Nephron progenitor cell (in vitro differentiated cells): Measurements from ENCODE around the gene CST6.
"Not testable (repeated sequence)": the region's sequence is repeated elsewhere in the genome, so short reads cannot be mapped to it uniquely, and the experiment has no call there.

Experiments
- DNase-seq: peaks from one replicate; pipeline ENCODE4 v3.0.0; 2021
- H3K27ac Mint-ChIP-seq: 2 replicates; pipeline ENCODE4 v1.8.0; 2021; ENCODE audit warnings: mild to moderate bottlenecking, moderate library complexity, mixed read lengths
- H3K27me3 Mint-ChIP-seq: 2 replicates; pipeline ENCODE4 v1.8.0; 2021; ENCODE audit warnings: mild to moderate bottlenecking, low read depth, mixed read lengths; ENCODE audit not compliant: poor library complexity
- H3K36me3 Mint-ChIP-seq: 2 replicates; pipeline ENCODE4 v1.8.0; 2021; ENCODE audit warnings: low read depth, mixed read lengths
- H3K4me1 Mint-ChIP-seq: 2 replicates; pipeline ENCODE4 v1.8.0; 2021; ENCODE audit warnings: mixed read lengths
- H3K4me3 Mint-ChIP-seq: 2 replicates; pipeline ENCODE4 v1.8.0; 2021; ENCODE audit warnings: mild to moderate bottlenecking, moderate library complexity, mixed read lengths
- H3K9me3 Mint-ChIP-seq: 2 replicates; pipeline ENCODE4 v1.8.0; 2021; ENCODE audit warnings: mild to moderate bottlenecking, moderate library complexity, mixed read lengths
- TF ChIP-seq, protein P1 (sequence below): fragments of 200-600 bp; sonication (generic); IDR thresholded peaks from 2 replicates; pipeline ENCODE4 v1.5.0; 2021; ENCODE audit warnings: antibody characterized with exemption

Gene CST6

DNA sequence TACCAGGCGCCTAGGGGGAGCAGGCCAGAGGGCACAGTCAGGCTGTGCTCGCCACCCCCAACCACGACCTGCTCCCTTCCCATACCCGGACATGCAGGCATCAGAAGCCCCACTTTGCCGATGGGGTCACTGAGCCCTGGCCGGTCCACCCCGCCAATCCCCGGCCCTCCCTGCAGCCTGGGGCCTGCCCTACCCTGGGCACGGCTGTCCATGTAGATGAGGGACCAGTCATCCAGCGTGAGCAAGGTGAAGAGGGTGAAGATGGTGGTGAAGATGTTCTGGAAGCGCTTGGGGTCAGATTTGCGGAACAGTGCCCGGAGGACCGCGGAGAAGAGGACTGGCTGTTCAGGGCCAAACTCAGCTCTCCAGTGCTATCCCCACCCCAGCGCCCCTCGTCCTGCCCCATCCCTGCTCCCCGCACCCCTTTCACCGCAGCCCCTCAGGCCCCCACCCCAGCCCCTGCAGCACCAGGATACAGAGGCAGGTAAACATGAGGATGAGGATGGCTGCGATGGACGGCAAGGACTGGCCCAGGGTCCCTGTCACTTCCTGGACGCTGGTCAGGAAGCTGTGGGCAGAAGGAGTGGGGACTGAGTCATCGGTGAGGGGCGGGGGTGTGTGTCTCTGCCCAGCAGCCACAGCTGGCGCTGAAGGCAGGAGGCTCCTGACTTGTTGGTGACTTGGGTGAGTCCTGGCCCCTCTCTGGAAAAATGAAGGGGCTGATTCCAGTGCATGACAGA lies 9.0 kb downstream of the CST6 start:
- TF ChIP-seq, protein P1, sequence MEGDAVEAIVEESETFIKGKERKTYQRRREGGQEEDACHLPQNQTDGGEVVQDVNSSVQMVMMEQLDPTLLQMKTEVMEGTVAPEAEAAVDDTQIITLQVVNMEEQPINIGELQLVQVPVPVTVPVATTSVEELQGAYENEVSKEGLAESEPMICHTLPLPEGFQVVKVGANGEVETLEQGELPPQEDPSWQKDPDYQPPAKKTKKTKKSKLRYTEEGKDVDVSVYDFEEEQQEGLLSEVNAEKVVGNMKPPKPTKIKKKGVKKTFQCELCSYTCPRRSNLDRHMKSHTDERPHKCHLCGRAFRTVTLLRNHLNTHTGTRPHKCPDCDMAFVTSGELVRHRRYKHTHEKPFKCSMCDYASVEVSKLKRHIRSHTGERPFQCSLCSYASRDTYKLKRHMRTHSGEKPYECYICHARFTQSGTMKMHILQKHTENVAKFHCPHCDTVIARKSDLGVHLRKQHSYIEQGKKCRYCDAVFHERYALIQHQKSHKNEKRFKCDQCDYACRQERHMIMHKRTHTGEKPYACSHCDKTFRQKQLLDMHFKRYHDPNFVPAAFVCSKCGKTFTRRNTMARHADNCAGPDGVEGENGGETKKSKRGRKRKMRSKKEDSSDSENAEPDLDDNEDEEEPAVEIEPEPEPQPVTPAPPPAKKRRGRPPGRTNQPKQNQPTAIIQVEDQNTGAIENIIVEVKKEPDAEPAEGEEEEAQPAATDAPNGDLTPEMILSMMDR = no peak
- Mint-ChIP-seq H3K36me3 (no peaks in the 10 kb centered on the region), H3K4me1 (no peaks in the 10 kb centered on the region), H3K27ac (no peak overlapping the region), H3K4me3 (no peak overlapping the region), H3K27me3 (peaks cover 39% of the 10 kb centered on the region), H3K9me3 (no peaks in the 10 kb centered on the region)
- no peak for DNase-seq

DNA sequence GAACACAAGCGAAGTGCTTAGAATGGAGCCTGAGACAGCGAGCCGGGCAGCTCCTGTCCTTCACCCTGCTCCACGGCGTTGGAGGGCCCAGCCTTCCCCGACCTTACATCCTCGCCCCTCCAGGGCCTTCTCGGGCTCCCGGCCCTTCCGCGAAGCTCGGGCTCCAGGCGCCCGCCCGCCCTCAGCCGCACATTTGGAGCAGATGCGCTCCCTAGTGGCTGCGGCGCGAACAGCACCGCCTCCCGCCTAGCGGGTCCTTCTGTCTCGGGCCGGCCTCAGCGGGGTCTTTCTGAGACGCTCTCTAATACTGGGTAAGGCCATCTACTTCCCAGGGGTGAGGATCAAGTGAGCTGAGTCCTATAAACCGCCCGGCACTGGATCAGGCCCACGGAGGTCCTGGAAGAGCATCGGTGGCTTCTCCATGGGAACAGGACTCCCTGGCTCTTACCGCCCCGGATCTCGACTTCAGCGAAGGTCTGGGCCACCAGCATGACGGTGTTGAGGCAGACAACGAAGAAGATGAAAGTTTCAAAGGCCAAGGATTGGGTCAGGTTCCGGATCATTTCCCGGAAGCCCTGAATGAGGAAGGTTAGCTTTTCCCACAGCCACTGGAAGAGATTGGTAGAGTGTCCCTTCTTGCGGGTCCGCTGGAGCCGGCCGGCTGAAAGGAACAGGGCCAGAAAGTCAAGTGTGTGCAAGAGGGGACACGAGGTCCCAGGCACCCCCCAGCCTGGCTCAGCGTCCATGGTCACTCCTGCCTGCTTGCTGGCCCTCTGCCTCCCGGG lies 10.8 kb downstream of the CST6 start:
- no peak overlapping the region for H3K4me3 Mint-ChIP-seq
- TF ChIP-seq, protein P1 = peak; percentile 97
- no peaks in the 10 kb centered on the region for H3K9me3 Mint-ChIP-seq
- peaks cover 49% of the 10 kb centered on the region for H3K27me3 Mint-ChIP-seq
- H3K4me1 Mint-ChIP-seq = no peaks in the 10 kb centered on the region
- no peaks in the 10 kb centered on the region for H3K36me3 Mint-ChIP-seq
- H3K27ac Mint-ChIP-seq = no peak overlapping the region
- peak; percentile 94 for DNase-seq

DNA sequence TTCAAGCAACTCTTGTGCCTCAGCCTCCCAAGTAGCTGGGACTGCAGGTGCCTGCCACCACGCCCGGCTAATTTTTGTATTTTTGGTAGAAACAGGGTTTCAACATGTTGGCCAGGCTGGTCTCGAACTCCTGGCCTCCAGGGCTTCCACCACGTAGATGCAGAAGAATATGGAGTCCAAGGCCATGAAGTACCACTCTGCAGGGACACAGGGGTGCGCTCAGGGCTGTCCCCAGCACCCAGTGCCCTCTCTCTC lies 11.3 kb downstream of the CST6 start:
- DNase-seq, H3K9me3 Mint-ChIP-seq, H3K36me3 Mint-ChIP-seq, H3K4me3 Mint-ChIP-seq, H3K4me1 Mint-ChIP-seq, H3K27ac Mint-ChIP-seq: not testable (repeated sequence)
- H3K27me3 Mint-ChIP-seq = peaks cover 51% of the 10 kb centered on the region

DNA sequence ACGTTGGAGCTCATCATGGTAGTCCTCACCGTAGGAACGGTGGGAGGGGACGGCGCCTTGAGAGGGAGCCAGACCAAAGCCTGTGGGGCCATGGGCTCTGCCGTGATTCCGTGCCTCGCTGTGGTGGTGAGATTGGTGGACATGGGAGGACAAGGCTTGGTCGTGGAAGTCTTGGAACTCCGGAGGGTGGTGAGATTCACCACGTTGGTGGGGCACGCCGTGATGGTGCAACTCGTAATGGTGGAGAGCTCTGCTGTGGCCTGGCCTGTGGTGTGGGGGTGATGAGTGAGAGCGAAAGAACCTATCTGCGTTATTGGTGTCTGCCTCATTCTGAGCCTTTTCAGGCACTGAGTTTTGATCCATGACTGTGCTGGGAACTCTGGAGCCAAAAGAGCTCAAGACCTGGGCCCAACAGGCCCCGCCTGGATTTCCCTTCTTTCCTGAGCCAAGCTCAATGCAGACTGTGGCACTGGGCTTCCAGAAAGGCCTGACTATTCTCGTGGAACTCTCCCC lies 14.3 kb downstream of the CST6 start, which contains the start of gene CATSPER1:
TSS of gene CATSPER1 (minus strand) at position 463 of the 513 bp plus-strand sequence. CDS start at position 363, 100 bp downstream.
- Mint-ChIP-seq H3K4me3 (no peak within 1 kb of the TSS), H3K27ac (no peak within 1 kb of the TSS)

DNA sequence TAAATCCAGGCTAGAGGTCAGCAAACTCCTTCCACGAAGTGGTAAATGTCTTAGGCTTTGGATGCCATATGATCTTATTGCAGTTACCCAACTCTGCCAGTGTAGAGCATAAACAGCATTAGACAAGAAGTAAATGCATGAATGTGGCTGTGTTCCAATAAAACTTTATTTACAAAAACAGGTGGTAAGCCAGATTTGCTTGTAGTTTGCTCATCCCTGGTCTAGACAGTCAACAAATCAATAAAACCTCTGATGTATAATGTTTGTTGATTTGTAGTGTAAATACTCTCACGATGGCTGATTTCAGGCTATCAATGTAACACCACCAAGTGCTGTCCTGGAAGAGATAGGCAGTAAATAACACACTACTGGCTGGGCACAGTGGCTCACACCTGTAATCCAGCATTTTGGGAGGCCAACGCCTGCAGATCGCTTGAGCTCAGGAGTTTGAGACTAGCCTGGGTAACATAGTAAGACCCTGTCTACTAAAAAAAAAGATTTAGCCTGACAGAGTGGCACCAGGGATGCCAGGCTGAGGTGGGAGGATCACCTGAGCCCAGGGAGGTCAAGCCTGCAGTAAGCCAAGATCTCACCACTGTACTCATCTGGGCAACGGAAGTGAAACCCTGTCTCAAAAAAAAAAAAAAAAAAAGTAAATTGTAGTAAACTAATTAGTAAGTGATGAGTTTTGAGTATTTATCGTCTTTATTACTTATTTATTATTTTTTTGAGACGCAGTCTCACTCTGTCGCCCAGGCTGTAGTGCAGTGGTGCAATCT lies 21.3 kb downstream of the CST6 start:
- no peak for DNase-seq
- no peaks in the 10 kb centered on the region for H3K4me1 Mint-ChIP-seq
- peaks cover 28% of the 10 kb centered on the region for H3K9me3 Mint-ChIP-seq
- H3K36me3 Mint-ChIP-seq = peaks cover 4% of the 10 kb centered on the region
- H3K27ac Mint-ChIP-seq = no peak overlapping the region
- TF ChIP-seq, protein P1 = no peak
- H3K4me3 Mint-ChIP-seq = no peak overlapping the region
- peaks cover 30% of the 10 kb centered on the region for H3K27me3 Mint-ChIP-seq

More for the DNA sequence above, 14.3 kb downstream of the CST6 start, which contains the start of gene CATSPER1:
- Mint-ChIP-seq H3K4me1 (no peaks in the 10 kb centered on the region), H3K36me3 (no peaks in the 10 kb centered on the region), H3K9me3 (no peaks in the 10 kb centered on the region), H3K27me3 (peaks cover 65% of the 10 kb centered on the region)
- TF ChIP-seq, protein P1 = no peak
- no peak for DNase-seq
